Fibroblast of peridontal ligament (primary cell): ENCODE measurements around the gene PPEF1.
"Not testable (repeated sequence)": the region's sequence is repeated elsewhere in the genome, so short reads cannot be mapped to it uniquely, and the experiment has no call there.

Experiments used
- DNase-seq: peaks from one replicate; pipeline ENCODE4 v3.0.0-alpha.2; 2010; ENCODE audit errors: extremely low read depth

The PPEF1 gene

GRCh38 chrX:18701621-18702361 lies 5.7 kb upstream of the PPEF1 start:
- DNase-seq: no peak

GRCh38 chrX:18702362-18703195 lies 4.9 kb upstream of the PPEF1 start:
- DNase-seq: peak; percentile 72

DNA sequence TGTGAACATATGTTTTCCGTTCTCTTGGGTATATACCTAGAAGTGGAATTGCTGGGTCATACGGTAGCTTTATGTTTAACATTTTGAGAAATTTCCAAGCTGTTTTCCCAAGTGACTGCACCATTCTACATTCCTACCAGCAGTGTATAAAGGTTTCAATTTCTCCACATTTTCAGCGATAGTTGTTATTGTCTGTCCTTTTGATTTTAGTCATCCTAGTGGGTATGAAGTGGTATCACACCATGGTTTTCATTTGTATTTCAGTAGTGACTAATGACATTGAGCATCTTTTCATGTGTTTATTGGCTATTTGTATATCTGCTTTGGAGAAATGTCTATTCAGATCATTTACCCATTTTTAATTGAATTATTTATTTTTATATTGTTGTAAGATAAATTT lies 2.4 kb downstream of the PPEF1 start:
- DNase-seq: no peak

GRCh38 chrX:18714910-18715309 lies 7.5 kb downstream of the PPEF1 start:
- no peak for DNase-seq

- DNase-seq: no peak
These were observed 12.4 kb downstream of the PPEF1 start for GRCh38 chrX:18719852-18720251.

DNA sequence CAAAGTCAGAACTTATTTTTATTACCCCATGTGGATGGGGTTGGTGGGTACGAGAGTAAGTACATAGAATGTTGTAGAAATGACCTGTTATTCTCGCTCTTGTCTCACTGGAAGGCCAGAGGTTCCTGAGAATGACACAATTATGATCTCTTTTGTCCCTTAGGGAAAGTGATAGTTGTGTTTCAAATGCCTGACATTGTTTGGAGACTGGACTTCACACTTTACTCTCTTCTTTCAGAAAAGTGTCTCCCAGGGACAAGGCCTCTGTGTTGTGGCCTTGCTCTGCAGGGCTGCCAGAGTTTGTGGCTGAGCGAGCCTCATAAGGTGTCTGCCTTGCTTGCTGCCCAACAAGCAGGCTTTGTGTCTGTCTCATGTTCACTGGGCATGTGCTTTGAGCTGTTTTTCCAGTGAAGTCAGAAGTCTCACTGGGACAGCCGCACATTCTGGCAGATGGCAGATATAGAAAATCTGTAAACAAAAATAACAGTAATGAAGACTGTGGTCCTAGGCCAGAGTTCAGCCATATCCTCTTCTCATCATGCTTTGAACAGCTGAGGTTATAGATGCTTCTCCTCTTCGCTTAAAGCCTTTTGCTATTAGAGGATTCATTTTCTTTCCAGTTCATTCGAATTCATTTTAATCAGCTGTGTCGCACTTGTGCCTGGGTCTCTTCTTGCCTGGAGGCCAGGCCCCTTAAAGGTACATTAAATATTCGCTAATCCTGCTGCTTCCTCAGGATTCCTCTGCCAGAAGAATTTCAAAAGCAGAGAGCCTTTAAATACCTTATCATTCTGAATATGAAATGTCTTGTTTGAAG lies 14.4 kb downstream of the PPEF1 start:
- DNase-seq: no peak

GRCh38 chrX:18722500-18723071 lies 15.1 kb downstream of the PPEF1 start:
- no peak for DNase-seq

GRCh38 chrX:18725310-18725943 lies 18.0 kb downstream of the PPEF1 start:
- DNase-seq: no peak

DNA sequence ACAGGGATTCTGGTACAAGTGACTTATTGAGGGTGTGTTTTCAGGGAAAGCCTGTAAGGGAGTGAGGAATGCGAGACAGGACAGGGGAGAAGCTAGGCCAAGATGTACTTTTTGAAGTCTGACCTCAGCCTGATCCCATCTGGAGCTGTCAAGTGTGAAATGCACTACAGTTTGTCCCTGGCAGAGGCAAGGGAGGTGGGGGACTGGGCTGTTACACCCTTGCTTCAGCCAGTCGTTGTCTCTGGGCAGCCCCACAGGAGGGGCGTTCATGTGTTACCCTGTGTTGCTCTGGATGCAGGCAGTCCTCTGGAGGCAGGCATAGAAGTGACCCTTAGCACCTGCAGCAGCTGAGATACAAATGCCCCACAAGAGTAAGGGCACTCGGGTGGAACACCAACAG lies 25.8 kb downstream of the PPEF1 start:
- DNase-seq: no peak

- DNase-seq: not testable (repeated sequence)
These were observed 32.2 kb downstream of the PPEF1 start for GRCh38 chrX:18739609-18740008.

DNA sequence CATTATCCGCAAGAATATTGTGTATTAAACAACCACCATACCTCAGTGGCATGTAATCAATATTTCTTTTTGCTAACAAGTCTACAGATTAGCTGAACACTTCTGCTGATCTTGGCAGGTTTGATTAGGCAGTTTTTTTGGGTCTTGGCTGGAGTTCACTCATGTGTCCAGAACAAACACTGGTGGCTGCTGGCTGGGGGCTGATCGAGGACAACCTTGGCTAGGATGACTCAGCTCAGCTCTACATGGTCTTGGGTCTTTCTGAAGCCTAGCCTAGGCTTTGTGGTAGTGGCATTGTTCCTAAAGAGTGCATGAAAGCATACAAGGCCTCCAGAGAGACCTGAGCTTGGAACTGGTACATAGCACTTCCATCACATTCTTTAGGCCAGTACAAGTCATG lies 41.1 kb downstream of the PPEF1 start:
- DNase-seq: no peak

DNA sequence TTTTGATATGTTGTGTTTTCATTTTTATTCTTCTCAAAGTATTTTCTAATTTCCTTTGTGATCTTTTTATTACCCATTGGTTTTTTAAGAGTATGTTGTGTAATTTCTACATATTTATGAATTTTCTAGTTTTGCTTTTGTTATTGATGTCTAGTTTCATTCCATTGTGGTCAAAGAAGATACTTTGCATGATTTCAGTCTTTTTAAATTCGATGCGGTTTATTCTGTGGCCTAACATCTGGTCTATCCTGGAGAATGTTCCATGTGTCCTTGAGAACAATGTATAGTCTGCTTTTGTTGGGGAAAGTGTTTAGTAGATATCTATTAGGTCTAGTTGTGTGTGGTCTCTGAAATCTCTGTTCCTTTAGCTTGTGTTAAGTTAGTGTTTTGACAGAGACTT lies 46.2 kb downstream of the PPEF1 start:
- peak; percentile 5 for DNase-seq

- no peak for DNase-seq
These were observed 48.2 kb downstream of the PPEF1 start for GRCh38 chrX:18755651-18756050.

DNA sequence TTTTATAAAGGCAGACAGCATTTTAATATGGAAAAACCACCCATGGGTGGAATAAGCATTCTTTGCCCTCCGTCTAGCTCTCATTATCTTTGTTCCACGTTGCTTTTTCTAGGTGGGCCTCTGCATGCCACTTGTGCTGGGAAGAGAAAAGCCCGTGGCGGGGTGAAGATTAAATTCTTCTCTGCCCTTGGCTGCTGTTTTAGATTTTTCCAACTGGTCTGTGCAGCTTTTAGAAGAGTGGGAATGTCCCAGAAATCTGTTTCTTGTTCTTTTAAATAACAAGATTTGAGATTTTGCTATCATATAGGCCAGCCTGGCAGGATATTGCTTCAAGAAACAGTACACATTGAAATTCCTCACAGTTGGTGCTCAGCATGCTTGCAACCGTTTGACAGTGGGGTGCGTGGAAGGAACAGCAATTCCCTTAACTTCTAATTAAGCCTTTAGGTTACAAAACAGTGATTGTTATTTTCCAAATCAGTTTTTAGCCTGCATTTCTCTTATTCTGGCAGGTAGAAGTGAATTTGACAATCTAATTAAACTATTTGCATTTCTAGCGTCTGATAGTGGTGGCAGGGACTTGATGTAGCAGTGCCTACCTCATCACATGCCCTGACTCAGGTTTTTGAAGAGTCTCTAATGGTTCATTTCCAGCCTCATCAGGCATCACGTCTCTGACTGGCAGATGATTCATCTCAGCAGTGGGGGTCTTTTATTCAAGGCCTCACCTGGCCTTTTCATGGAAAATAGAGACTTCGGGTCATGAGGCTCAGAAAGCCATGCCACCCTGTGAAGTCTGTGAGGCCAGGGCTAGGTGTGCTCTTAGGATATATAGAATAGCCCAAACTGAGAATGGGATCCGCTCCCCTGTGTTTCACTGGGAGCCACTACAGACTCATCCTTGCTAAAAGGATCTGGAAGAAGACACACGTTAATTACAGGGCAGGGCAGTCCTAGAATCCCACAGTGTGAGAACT lies 50.8 kb downstream of the PPEF1 start:
- DNase-seq: no peak

DNA sequence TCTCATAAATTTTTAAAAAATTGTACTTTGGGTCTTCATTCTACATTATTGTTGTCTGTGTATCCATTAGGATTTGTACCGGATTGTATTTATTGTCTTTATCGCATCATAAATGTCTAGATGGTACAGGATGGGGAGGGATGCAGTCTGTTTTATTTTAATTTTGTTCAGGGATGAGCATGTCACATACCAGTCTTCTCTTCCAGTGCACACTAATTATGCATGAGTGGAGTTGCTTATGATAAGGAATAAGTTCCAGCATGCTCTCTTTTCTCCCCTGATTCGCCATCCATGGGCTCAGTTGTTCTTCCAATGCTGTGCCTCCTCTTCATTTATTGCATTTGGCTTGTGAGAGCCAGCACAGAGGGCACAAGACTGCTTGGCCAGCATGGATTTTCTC lies 54.3 kb downstream of the PPEF1 start:
- no peak for DNase-seq

DNA sequence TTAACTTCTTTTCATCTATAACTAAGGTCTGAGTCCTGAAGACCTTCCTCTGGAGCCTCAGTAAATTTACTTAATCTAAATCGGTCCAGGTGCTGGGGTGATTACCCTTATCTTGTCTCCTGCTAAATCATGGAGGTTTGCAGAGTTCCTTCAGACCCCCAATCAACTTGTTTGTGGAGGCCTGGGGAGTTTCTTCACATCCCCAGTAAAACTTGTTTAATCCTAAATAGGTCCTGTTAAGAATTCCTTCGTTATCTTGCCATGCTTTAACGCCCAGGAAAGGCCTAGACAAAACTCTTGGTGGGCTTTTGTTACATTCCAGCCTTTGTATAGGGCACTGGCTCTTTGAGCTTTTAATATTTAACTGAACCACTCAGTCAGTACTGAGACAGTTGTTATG lies 55.7 kb downstream of the PPEF1 start:
- not testable (repeated sequence) for DNase-seq

DNA sequence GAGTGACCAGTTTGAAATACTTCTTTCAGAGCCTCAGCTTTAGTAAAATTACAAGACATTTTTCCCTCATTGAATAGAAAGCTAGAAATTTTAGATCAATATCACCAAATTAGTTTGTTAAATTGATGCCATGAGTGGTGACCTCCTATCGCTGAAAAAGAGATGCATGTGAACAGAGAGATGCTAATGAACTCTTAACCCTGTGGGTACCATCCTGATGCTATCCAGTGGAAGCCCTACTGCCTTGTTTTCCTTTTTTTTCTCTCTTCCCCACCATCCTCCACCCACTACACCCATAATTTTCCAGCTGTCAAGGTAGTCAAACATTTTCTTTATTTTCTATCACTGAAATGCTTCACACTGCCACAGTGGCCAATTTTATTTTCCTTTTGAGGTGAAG lies 61.9 kb downstream of the PPEF1 start:
- DNase-seq: no peak

DNA sequence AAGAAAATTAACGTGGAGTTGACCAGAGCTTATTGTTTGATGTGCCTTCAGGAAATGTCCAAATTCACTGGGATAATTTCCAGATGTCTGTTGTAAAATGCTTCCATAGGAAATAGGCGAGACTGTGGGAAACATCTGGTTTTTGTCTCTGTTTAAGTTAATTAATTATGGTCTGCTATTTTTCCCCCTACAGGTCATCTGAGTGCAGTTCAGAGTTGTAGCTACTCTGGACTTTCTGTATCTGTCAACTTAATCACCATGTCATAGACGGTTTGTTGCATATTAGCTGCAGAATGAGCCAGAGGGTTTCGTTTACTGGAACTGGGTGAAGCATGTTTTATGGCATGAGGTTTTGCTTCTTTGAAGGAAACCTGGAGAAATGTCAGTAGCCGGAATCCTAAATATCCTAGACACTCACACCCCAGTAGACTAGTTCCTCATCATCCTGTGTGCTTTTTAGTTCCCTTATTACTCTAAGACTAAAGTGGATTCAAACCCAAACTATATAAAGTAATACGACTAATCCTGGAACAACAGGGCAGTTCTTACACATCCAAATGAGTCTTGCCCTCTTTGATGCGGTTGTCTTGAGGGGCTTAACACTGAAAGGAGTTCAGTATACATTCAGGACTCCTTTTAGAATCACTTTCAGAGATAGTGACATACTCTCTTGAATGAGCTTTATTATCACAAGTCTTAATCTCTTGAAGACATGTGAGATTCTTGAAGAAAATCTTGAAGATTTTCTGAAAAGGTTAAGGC lies 62.5 kb downstream of the PPEF1 start:
- no peak for DNase-seq

DNA sequence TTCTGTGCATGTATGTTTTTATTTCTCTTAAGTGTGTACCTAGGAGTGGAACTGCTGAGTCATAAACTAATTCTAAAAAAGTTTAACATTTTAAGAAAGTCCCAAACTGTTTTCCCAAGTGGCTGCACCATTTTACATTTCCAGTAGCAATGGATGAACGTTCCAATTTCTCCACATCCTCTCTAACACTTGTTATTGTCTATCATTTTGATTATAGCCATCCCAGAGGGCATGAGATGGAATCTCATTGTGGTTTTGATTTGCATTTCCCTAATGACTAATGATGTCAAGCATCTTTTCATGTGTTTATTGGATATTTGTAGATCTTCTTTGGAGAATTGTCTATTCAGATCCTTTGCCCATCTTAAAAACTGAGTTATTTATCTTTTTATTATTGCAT lies 82.5 kb downstream of the PPEF1 start:
- DNase-seq: no peak

GRCh38 chrX:18792828-18793227 lies 85.4 kb downstream of the PPEF1 start:
- DNase-seq: no peak
